A549 (cell line): ENCODE results near the gene FKBP2. TPM values are rescaled to one million over a fixed set of nuclear protein-coding genes. Genes with fewer than 3 reads are reported as not detected.

Experiments used
- ATAC-seq, 2 experiments: fragments of 200-7000 bp in 1 of 2; fragments of >200 bp in 1 of 2; cut with Nextera tagmentation in 1 of 2; cut with Tn5 transposase in 1 of 2; 3 replicates each; pipeline versions ENCODE4 v1.8.0 to v1.9.1; 2018 to 2020; ENCODE audit warnings: mild to moderate bottlenecking in 1 of 2, moderate library complexity in 1 of 2
- CTCF ChIA-PET: fragments of 300-600 bp; sonication (Branson Sonifier 250); formaldehyde crosslinking; extraction: SDS; loops from one replicate; lab custom pipeline; 2021; ENCODE audit warnings: antibody characterized with exemption, inconsistent platforms; lab: Yijun Ruan, JAX
- POLR2A ChIA-PET: fragments of 350-600 bp; formaldehyde crosslinking; extraction: SDS; loops from one replicate; lab custom pipeline; 2021; ENCODE audit warnings: antibody characterized with exemption, inconsistent platforms; lab: Yijun Ruan, JAX
- DNase-seq, 2 experiments: peaks; one replicate each; pipeline versions ENCODE4 v3.0.0 to v3.0.0-alpha.2; 2011 to 2016; ENCODE audit warnings: low read depth in 1 of 2, low spot score in 1 of 2
- FAIRE-seq: peaks from 2 replicates; lab custom pipeline; 2011; peaks lifted over from hg19 to GRCh38; lab: Jason Lieb, UNC
- H3K27ac ChIP-seq, 2 experiments: fragments of >200 bp; sonication (Bioruptor Twin); formaldehyde crosslinking; 3 replicates each; pipeline ENCODE4 v1.5.1; 2016 to 2017
- H3K4me1 ChIP-seq: fragments of >200 bp; sonication (Bioruptor Twin); formaldehyde crosslinking; 3 replicates; pipeline ENCODE4 v1.6.1; 2016
- H3K4me2 ChIP-seq: fragments of >200 bp; sonication (Bioruptor Twin); formaldehyde crosslinking; 3 replicates; pipeline ENCODE4 v1.6.1; 2016
- H3K4me3 ChIP-seq: fragments of >200 bp; sonication (Bioruptor Twin); formaldehyde crosslinking; 3 replicates; pipeline ENCODE4 v1.5.1; 2016
- H3K9me3 ChIP-seq: fragments of >200 bp; sonication (Bioruptor Twin); formaldehyde crosslinking; 3 replicates; pipeline ENCODE4 v1.6.1; 2016
- CBX2 ChIP-seq: fragments of 200-600 bp; sonication (generic); IDR thresholded peaks from 2 replicates; pipeline ENCODE4 v1.6.1; 2016; ENCODE audit warnings: low read depth, mild to moderate bottlenecking, borderline replicate concordance
- CBX8 ChIP-seq: fragments of 200-600 bp; sonication (generic); IDR thresholded peaks from 2 replicates; pipeline ENCODE4 v1.6.1; 2016
- CHD2 ChIP-seq: fragments of 150-350 bp; IDR thresholded peaks from 2 replicates; pipeline ENCODE4 v1.6.1; 2014; ENCODE audit warnings: low read length; ENCODE audit not compliant: partially characterized antibody
- EHF ChIP-seq: fragments of 250-450 bp; sonication (Bioruptor Pico); IDR thresholded peaks from 2 replicates; pipeline ENCODE4 v1.5.0; 2020; ENCODE audit warnings: mild to moderate bottlenecking
- EP300 ChIP-seq, 2 experiments: fragments of >200 bp; sonication (Bioruptor Twin); formaldehyde crosslinking; IDR thresholded peaks; 2 replicates in 1 of 2; 3 replicates in 1 of 2; pipeline ENCODE4 v1.6.1; 2016 to 2017
- ESRRA ChIP-seq: fragments of 150-350 bp; IDR thresholded peaks from 2 replicates; pipeline ENCODE4 v1.6.1; 2014; ENCODE audit warnings: mild to moderate bottlenecking, low read length, borderline replicate concordance
- FOSB ChIP-seq: fragments of 250-450 bp; sonication (Bioruptor Pico); IDR thresholded peaks from 2 replicates; pipeline ENCODE4 v1.5.0; 2020; ENCODE audit warnings: mild to moderate bottlenecking, moderate library complexity
- FOSL2 ChIP-seq, 2 experiments: fragments of 450-650 bp in 1 of 2; fragments of >200 bp in 1 of 2; sonication (Bioruptor Twin) in 1 of 2; formaldehyde crosslinking; IDR thresholded peaks; 2 replicates each; pipeline versions ENCODE4 v1.5.0 to v1.6.1; 2016 to 2020; ENCODE audit warnings: mild to moderate bottlenecking in 1 of 2, moderate library complexity in 1 of 2
- HDAC2 ChIP-seq: fragments of 200-600 bp; sonication (generic); IDR thresholded peaks from 2 replicates; pipeline ENCODE4 v1.6.1; 2016
- HOXA7 ChIP-seq: fragments of 250-450 bp; sonication (Bioruptor Pico); IDR thresholded peaks from 2 replicates; pipeline ENCODE4 v1.5.0; 2020; ENCODE audit warnings: mild to moderate bottlenecking, moderate library complexity
- HOXB13 ChIP-seq: fragments of 250-450 bp; sonication (Bioruptor Pico); IDR thresholded peaks from 2 replicates; pipeline ENCODE4 v1.5.0; 2020; ENCODE audit warnings: low read depth, mild to moderate bottlenecking, moderate library complexity
- HOXB5 ChIP-seq: fragments of 250-450 bp; sonication (Bioruptor Pico); IDR thresholded peaks from 2 replicates; pipeline ENCODE4 v1.5.0; 2020; ENCODE audit warnings: mild to moderate bottlenecking, moderate library complexity
- JUN ChIP-seq, 2 experiments: fragments of >200 bp; sonication (Bioruptor Twin); formaldehyde crosslinking; IDR thresholded peaks; 2 replicates in 1 of 2; 3 replicates in 1 of 2; pipeline ENCODE4 v1.6.1; 2016 to 2017
- MAZ ChIP-seq: fragments of 150-350 bp; IDR thresholded peaks from 2 replicates; pipeline ENCODE4 v1.6.1; 2014; ENCODE audit warnings: antibody characterized with exemption, low read depth, low read length, borderline replicate concordance
- NFE2L2 ChIP-seq: fragments of 150-350 bp; conservative IDR thresholded peaks from 2 replicates; pipeline ENCODE4 v1.6.1; 2014; ENCODE audit warnings: low read length
- PHF8 ChIP-seq: fragments of 200-600 bp; sonication (generic); IDR thresholded peaks from 2 replicates; pipeline ENCODE4 v1.6.1; 2016; ENCODE audit warnings: low read depth, mild to moderate bottlenecking, antibody characterized with exemption, moderate library complexity, borderline replicate concordance
- POLR2A ChIP-seq: IDR thresholded peaks from 2 replicates; pipeline ENCODE4 v1.6.1; 2012; ENCODE audit warnings: mild to moderate bottlenecking, low read length
- RCOR1 ChIP-seq: fragments of 150-350 bp; IDR thresholded peaks from 2 replicates; pipeline ENCODE4 v1.6.1; 2014; ENCODE audit warnings: antibody characterized with exemption, low read length, low read depth
- RFX5 ChIP-seq: fragments of 450-650 bp; IDR thresholded peaks from 2 replicates; pipeline ENCODE4 v1.7.1; 2014; ENCODE audit warnings: antibody characterized with exemption, mild to moderate bottlenecking, moderate library complexity
- TFCP2L1 ChIP-seq: fragments of 250-450 bp; sonication (Bioruptor Pico); IDR thresholded peaks from 2 replicates; pipeline ENCODE4 v1.5.0; 2021; ENCODE audit warnings: mild to moderate bottlenecking
- ZNF302 ChIP-seq: fragments of 250-450 bp; sonication (Bioruptor Pico); IDR thresholded peaks from 2 replicates; pipeline ENCODE4 v1.9.0; 2021; ENCODE audit warnings: inconsistent platforms, mild to moderate bottlenecking, moderate library complexity
- WGBS: methylation state at CpG from one replicate; pipeline ENCODE4 v1.1.6; 2017; ENCODE audit errors: missing lambda C conversion rate; 5-methylcytosine and 5-hydroxymethylcytosine counted together
- polyA plus RNA-seq, 4 experiments: library from polyadenylated mRNA; depleted of rRNA in 3 of 4; stranded (reverse); fragments of >200 nt; fragmentation: RNase III in 1 of 4; extraction: RNeasy Plus Mini Kit Qiagen cat#74134 plus additional on column Dnase treatment in 1 of 4; gene quantifications; 2 replicates in 3 of 4; 3 replicates in 1 of 4; pipeline ENCODE4 v1.2.3, GENCODE V29; 2011 to 2017
- TF ChIP-seq, protein P1 (sequence below): IDR thresholded peaks from 2 replicates; pipeline ENCODE4 v1.6.1; 2012
- TF ChIP-seq, protein P2 (sequence below): fragments of >200 bp; sonication (Bioruptor Twin); formaldehyde crosslinking; IDR thresholded peaks from 3 replicates; pipeline ENCODE4 v1.6.1; 2016
- TF ChIP-seq, protein P3 (sequence below): fragments of >200 bp; sonication (Bioruptor Twin); formaldehyde crosslinking; IDR thresholded peaks from 3 replicates; pipeline ENCODE4 v1.5.1; 2016

The FKBP2 gene
- polyA plus RNA-seq, 2 of the 4 experiments (the other 2 are of a cell fraction) = 40.5 to 131 TPM

DNA sequence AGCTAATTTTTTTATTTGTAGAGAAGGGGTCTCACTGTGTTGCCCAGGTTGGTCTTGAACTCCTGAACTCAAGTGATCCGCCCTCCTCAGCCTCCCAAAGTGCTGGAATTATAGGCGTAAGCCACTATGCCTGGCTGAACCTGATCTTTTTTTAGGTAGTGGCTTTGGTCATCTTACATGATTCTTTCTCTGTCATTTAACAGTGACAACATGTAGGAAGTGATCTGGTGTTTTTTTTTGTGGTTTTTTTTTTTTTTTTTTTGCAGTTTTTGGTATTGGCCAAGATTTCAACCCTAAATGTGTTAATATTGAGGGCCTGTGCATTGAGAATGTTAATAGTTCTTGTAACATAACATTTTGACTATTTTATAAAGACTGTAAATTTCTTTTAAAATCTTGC is 42.4 kb upstream of the FKBP2 start:
- POLR2A ChIA-PET = interaction anchor here (0.6 to 0.7 kb wide), 2 partner anchors 11 to 14 kb away, joined by 3 to 5 read pairs; no protein-coding TSS in a partner anchor
- 91% methylated on average over 2 of the region's 2 CpGs for WGBS

DNA sequence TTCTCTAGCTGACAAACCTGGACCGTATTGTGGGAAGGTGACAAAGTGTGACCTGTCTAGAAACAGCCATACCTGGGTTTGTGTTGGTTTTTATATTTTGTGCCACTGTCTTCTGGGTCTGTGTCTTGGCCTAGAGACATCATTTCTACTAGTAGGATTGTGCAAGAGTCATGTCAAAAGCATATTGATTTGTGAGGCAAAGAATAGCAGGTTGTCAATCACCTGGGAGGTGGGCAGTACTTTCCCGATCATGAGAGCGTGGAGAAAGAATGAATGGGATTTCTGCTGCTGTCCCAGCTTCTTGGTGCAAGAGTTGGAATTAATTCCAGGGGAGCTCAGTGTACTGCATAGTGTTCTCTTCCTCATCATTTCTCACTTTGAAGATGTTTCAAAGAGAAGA is 39.4 kb upstream of the FKBP2 start:
- H3K4me2 ChIP-seq = no peak overlapping the region
- no peak for TF ChIP-seq EP300 (IDR thresholded peaks at IDR 0.05)
- no peak for TF ChIP-seq ESRRA
- TF ChIP-seq FOSL2 (IDR thresholded peaks at IDR 0.05) = no peak
- TF ChIP-seq FOSL2 (CRISPR knock-in tag; IDR thresholded peaks at IDR 0.05) = no peak
- TF ChIP-seq TFCP2L1 (CRISPR knock-in tag) = no peak
- TF ChIP-seq, protein P1, sequence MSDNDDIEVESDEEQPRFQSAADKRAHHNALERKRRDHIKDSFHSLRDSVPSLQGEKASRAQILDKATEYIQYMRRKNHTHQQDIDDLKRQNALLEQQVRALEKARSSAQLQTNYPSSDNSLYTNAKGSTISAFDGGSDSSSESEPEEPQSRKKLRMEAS = no peak
- no peak for TF ChIP-seq MAZ
- no peak overlapping the region for H3K4me3 ChIP-seq
- ChIA-PET POLR2A (interaction anchor here (1.6 kb wide), 1 partner anchor 16 kb away, joined by 4 read pairs; the partner anchor contains the start of gene STIP1), CTCF (interaction anchor here (0.9 to 20.3 kb wide), 4 partner anchors 11 to 101 kb away, joined by 3 to 254 read pairs (median 70); partner anchors contain the start of genes CATSPERZ, DNAJC4, NUDT22 and PLCB3)
- ATAC-seq = no peak
- no peaks in the 10 kb centered on the region for H3K9me3 ChIP-seq
- no peak overlapping the region for H3K27ac ChIP-seq
- FAIRE-seq = no peak
- peaks cover 9% of the 10 kb centered on the region; the same call in 1 of the 3 replicates for H3K4me1 ChIP-seq
- WGBS = 96% methylated on average over 3 of the region's 3 CpGs
- DNase-seq = no peak

More for the DNA sequence above, 42.4 kb upstream of the FKBP2 start:
- H3K9me3 ChIP-seq = no peaks in the 10 kb centered on the region
- no peak overlapping the region for H3K4me3 ChIP-seq
- ATAC-seq (no peak), FAIRE-seq (no peak), DNase-seq (no peak)
- no peak overlapping the region for H3K4me2 ChIP-seq
- H3K4me1 ChIP-seq = no peaks in the 10 kb centered on the region
- CTCF ChIA-PET = interaction anchor here (1.0 to 20.3 kb wide), 2 partner anchors 11 to 22 kb away, joined by 3 to 254 read pairs; partner anchors contain the start of genes DNAJC4, NUDT22 and TRPT1
- H3K27ac ChIP-seq = no peak overlapping the region
- TF ChIP-seq HOXB13 (CRISPR knock-in tag) (no peak), CBX2 (no peak), RFX5 (no peak), HOXA7 (CRISPR knock-in tag) (no peak), HOXB5 (no peak), POLR2A (no peak), HDAC2 (no peak), CBX8 (no peak), ZNF302 (no peak), RCOR1 (no peak), FOSB (CRISPR knock-in tag) (no peak), PHF8 (no peak), EHF (no peak), JUN (IDR thresholded peaks at IDR 0.05) (no peak), NFE2L2 (no peak), CHD2 (no peak), ESRRA (no peak)
- TF ChIP-seq, protein P1 = no peak
- TF ChIP-seq, protein P2, sequence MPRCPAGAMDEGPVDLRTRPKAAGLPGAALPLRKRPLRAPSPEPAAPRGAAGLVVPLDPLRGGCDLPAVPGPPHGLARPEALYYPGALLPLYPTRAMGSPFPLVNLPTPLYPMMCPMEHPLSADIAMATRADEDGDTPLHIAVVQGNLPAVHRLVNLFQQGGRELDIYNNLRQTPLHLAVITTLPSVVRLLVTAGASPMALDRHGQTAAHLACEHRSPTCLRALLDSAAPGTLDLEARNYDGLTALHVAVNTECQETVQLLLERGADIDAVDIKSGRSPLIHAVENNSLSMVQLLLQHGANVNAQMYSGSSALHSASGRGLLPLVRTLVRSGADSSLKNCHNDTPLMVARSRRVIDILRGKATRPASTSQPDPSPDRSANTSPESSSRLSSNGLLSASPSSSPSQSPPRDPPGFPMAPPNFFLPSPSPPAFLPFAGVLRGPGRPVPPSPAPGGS = no peak
- TF ChIP-seq, protein P3, sequence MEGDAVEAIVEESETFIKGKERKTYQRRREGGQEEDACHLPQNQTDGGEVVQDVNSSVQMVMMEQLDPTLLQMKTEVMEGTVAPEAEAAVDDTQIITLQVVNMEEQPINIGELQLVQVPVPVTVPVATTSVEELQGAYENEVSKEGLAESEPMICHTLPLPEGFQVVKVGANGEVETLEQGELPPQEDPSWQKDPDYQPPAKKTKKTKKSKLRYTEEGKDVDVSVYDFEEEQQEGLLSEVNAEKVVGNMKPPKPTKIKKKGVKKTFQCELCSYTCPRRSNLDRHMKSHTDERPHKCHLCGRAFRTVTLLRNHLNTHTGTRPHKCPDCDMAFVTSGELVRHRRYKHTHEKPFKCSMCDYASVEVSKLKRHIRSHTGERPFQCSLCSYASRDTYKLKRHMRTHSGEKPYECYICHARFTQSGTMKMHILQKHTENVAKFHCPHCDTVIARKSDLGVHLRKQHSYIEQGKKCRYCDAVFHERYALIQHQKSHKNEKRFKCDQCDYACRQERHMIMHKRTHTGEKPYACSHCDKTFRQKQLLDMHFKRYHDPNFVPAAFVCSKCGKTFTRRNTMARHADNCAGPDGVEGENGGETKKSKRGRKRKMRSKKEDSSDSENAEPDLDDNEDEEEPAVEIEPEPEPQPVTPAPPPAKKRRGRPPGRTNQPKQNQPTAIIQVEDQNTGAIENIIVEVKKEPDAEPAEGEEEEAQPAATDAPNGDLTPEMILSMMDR = no peak
